NCI-H1436 (cell line): ENCODE data around the gene COL1A1.
A peak's percentile ranks its signal among the peaks of the same experiment; 100 is the strongest.

Experiments
- DNase-seq: peaks from one replicate; lab custom pipeline; 2025; lab: John Stamatoyannopoulos, UW

The COL1A1 gene

DNA sequence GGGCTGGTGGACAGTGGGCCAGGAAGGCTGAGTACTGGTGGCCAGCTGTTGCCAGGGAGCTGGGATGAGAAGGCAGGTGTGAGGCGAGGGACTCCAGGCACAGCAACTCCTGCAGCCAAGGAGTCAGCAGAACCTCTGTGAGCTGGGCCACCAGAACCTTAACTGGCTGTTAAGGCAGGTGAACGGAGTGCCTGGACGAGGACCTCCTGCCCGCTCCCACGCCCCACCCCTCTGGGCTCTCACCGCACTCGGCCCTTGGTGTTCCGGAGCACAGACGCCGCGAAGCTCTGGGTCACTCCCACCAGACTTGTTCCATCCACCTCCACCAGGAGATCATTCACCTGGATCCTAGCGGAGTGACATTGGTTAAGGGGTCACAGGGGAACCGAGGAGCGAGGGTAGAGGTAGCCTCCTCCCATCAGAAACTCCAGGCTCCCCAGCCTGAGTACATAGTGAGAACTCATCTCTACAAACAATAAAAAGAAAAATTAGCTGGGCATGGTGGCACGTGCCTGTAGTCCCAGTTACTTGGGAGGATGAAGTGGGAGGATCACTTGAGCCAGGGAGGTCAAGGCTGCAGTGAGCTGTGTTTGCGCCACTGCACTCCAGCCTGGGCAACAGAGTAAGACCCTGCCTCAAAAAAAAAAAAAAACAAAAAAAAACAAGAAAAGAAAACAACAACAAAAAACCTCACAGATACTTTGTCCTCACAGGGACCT lies 60.2 kb downstream of the COL1A1 start:
- no peak for DNase-seq

DNA sequence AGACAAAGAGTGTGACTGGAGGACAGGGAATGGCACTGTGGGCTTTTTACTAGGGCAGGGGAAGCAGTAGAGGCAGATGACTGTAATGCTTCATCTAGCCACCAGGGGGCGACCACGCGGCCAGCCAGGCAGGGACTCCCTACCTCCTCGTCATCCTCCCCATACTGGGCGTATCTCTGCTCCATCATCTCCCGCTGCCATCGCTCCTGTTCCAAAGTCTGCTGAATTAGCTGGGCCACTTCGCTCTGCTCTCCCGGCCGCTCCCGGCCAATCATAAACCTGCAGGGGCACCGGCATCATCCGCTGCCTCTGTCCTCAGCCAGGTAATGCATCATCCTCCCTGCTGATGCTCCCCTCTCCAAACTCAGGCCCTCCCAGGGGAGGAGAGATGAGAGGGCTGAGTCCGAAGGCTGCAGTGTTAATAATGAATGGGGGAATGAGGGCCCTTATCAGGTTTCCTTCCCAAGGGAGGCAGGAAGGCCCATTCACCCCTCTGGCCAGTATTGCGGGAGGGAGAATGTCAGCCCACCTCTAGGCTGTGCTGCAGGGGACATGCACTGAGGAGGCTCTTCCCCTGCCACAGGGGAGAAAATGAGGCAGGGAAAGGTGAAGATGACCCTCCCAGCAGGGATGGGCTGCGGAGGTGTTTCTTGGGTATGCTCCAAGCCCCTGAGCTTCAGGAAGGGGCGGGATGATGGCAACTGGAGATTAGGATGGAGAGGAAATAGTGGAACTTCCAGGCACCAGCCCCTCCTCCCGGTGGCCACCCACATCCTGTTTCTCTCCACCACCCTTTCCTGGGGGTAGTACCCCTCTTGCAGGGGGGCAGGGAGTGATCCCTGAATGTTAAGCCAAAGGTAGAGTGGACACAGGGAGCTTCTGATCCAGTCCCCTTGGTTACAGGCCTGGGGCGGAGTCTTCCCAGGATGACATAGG lies 61.2 kb downstream of the COL1A1 start:
- DNase-seq, result peak; percentile 45

DNA sequence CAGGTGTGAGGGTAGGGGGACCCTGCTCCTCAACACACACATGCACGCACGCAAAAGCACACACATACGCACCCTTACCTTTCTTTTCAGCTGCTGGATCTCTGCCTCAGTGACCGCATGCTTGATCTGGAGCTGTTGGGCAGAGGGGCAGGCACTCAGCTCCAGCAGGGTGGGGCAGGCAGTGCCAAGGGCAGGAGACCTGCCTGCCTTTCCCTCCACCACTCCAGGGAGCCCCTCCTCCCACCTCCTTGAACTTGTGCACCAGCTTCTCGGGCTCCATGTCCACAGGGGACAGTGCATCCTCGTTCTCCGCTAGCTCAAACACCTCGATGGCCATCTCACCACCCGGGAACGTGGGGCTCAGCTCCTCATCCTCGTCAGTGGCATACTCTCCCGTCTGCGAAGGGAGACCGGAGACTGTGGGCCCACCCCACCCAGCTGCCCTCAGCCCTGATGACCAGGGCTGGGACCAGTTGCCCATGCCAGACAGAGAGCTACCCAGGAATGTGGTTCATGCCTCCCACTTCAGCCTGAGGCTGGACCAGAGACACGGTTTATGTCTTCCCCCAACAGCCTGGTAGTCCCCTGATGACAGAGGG lies 62.1 kb downstream of the COL1A1 start:
- no peak for DNase-seq

DNA sequence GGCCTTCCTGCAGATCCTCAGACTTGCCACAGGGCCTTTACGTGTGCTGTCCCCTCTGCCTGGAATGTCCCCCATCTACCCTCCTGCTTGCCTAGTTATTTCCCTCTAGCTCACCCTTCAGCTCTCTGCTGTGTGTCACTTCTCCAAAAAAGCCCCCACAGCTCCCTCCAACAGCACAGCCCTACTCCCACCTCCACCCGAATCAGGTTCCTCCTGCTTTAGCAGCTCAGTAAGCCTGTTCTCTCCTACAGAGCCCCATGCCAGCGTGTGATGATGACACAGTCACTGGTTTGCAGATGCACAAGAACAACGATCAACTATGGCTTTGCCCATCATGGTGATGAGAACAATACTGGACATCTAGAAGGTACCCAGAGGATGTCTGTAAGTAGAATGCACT lies 64.4 kb downstream of the COL1A1 start:
- no peak for DNase-seq

DNA sequence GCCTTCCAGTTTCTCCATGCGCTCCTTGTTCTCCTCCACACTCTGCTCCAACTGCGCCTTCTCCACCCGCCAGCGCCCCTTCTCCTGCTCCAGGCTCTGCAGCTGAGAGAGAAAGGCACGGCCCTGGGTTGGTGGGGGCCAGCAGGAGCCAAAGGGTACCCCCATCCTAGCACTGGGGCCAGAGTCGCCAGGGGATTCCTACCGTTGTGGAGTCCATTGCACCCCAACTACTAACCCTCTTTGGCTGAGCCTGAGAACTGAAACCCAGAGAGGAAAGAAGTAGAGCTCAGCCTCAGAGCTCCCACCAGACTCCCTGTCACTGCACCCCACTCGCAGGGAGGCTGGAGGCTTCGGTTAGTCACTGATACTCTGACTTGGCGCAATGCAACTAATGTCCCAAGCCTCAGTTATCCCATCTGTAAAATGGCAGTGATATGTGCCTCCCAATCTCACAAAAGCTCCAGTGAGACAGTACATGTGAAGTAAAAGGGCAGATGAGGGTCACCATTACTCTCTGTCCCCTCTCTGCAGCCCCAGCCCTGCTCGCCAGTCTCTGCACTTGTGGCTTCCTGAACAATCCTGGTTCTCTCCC lies 65.2 kb downstream of the COL1A1 start:
- DNase-seq, result no peak

DNA sequence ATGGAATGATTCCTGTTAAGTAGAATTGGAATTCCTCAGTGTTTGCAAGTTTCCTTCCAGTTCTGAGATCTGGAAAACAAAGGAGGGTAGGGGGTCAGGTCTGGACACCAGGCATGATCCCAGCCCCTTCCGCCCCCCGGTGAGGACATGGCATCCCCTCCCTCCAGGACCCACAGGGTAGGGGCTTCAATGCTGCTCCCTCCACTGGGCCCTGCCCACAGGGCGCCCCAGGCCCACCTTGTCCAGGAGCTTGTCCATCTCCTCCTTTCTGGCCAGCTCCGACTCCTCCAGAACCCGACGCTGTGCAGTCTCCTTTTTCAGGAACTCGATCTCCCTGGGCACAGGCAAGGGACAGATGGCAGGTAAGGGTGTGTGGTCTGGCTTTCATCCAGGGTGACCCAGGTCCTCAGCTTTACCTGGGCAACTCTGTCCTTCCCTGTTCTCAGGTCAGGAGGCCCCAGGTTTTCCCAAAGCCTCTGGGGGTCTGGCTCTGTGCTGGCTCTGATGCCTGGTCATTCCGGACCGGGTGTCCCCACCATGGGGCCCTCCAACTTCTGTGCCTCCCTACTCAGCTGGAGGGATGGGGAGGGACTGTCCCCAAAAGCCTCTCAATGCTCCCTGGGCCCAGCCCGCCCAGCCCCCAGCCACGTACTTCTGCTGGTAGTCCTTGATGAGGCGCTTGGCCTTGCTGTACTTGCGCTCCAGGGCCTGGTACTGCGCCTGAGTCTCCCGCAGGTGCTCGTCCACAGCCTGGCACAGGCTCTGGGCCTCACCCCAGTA lies 65.9 kb downstream of the COL1A1 start:
- DNase-seq, result no peak

DNA sequence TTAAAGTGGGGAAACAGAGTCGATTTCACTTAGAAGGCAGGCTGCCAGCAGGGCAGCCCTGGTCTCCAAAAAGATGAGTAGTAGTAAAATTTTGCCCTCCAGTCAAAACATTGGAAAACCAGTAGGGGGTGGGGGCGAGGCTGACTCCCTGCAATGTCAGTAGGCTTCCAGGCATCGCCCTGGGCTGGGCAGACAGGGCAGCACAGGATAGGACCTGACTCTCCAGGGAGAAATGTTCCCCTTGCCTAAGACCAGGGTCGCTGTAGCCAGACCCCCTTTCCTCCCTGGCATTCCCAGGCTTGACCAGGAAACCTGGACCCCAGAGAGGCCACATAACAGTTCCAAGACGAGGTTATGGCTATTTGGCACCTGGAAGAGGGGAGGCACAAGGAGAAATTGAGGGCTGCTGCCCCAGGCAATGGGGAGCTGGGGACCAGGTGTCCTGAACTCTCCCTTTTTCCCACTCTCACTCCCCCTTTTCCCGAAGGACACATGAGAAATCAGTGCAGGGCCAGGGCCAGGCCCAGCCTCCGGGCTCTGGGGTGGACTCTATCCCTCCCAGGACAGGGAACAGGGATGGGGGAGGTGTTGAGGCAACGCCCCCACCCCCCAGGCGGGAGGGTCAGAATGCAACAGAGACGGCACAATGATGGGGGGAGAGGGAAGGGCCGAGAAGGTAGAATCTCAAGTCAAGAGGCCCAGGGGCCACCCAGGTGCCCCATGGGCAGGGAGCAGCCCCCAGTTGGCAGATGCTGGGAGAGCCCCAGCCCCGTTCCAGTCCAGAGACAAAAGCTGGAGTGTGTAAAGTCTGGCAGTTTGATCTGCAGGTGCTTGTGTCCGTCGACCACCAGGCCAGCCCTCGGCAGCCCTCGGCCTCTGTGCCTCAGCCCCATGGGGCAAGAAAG lies 67.0 kb downstream of the COL1A1 start:
- no peak for DNase-seq

DNA sequence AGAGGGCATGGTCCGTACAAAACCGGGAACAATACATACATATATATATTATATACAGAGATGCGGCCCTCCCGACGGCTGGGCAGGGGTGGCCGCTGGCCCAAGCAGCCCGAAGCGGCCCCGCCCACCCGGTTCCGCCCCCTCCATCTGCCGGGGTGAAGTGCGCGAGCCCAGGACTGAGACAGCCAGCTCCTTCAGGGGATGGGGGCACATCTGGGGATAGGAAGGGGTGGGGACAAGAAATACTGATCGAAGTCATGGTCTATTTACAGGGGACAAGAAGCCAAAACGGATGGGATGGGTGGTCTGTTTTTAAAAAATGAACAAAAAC lies 67.7 kb downstream of the COL1A1 start:
- no peak for DNase-seq
